Kidney (tissue), 14 donors: ENCODE data around the gene ZDHHC18. TPM values are rescaled to one million over a fixed set of nuclear protein-coding genes. Genes with fewer than 3 reads are reported as not detected.

Experiments used
- DNase-seq, 5 donors: peaks; one replicate each; pipeline ENCODE4 v3.0.0-alpha.2; 2013 to 2020
- FAIRE-seq: peaks from 2 replicates; lab custom pipeline; 2012; peaks lifted over from hg19 to GRCh38; lab: Jason Lieb, UNC
- H3K27ac ChIP-seq, 2 donors: one replicate each; pipeline ENCODE4 v1.7.0; 2013; ENCODE audit warnings: low read depth in 2 of 2, low read length in 2 of 2, inconsistent platforms in 1 of 2
- H3K27me3 ChIP-seq: one replicate; pipeline ENCODE4 v1.7.1; 2013; ENCODE audit warnings: low read length, inconsistent platforms; ENCODE audit not compliant: control insufficient read depth, insufficient read depth
- H3K36me3 ChIP-seq, 3 donors: one replicate each; pipeline versions ENCODE4 v1.7.0 to v1.7.1; 2013; ENCODE audit warnings: low read length in 3 of 3, control low read depth in 1 of 3, inconsistent platforms in 1 of 3; ENCODE audit not compliant: insufficient read depth in 3 of 3, control insufficient read depth in 2 of 3
- H3K4me1 ChIP-seq, 3 donors: one replicate each; pipeline versions ENCODE4 v1.7.0 to v1.7.1; 2013; ENCODE audit warnings: low read length in 3 of 3, inconsistent platforms in 1 of 3, low read depth in 1 of 3; ENCODE audit not compliant: control insufficient read depth in 2 of 3, insufficient read depth in 2 of 3
- H3K4me3 ChIP-seq, 3 donors: one replicate each; pipeline versions ENCODE4 v1.7.0 to v1.8.1; 2013; ENCODE audit warnings: low read length in 3 of 3, control low read depth in 1 of 3, inconsistent platforms in 1 of 3
- H3K9ac ChIP-seq, 3 donors: one replicate each; pipeline versions ENCODE4 v1.7.0 to v1.7.1; 2013; ENCODE audit warnings: low read length in 3 of 3, control low read depth in 1 of 3, inconsistent platforms in 1 of 3
- H3K9me3 ChIP-seq, 3 donors: one replicate each; pipeline versions ENCODE4 v1.7.0 to v1.7.1; 2013; ENCODE audit warnings: low read length in 3 of 3, control low read depth in 1 of 3, inconsistent platforms in 1 of 3; ENCODE audit not compliant: control insufficient read depth in 2 of 3, insufficient read depth in 1 of 3
- CTCF ChIP-seq: IDR thresholded peaks from 3 replicates; pipeline ENCODE4 v1.5.1; 2012; ENCODE audit warnings: mild to moderate bottlenecking, moderate library complexity, borderline replicate concordance; ENCODE audit not compliant: insufficient read depth; ENCODE audit errors: extremely low read depth
- intact Hi-C: fragments of 100-400 bp; cut with DNase I; formaldehyde crosslinking; loops from one replicate; pipeline ENCODE4 v1.11.1; 2022
- polyA plus RNA-seq: library from polyadenylated mRNA; stranded (reverse); fragments of 350-450 nt; fragmentation: Illumina TruSeq; extraction: RNeasy Lipid Tissue Mini Kit (QIAGEN cat#74804); gene quantifications from one replicate; pipeline ENCODE4 v1.2.3, GENCODE V29; 2014; ENCODE audit warnings: low read depth, low replicate concordance; ENCODE audit not compliant: insufficient read depth
- total RNA-seq: library from RNA; stranded (reverse); fragmentation: NEBNext Ultra II Directional; extraction: Animal tissue kit (Norgen Biotek cat#: 25700); gene quantifications from one replicate; pipeline ENCODE4 v1.2.1, GENCODE V29; 2021
- donor health status: control.
- donor health status: control.
- donor health status: control.
- donor health status: control.
- donor health status: control.
- donor health status: DM: yes; HTN: yes; CAD: no.
- donor health status: Normal renal cell carcinoma (clear cell type).

The ZDHHC18 gene
- total and polyA plus RNA-seq, 2 donors from 2014 or later, result 6.7 to 15.6 TPM

GRCh38 chr1:26882696-26883463 is 56.4 kb downstream of the ZDHHC18 start:
- Histone ChIP-seq H3K36me3 (peaks cover 15 to 62% (median 50%) of the 10 kb centered on the region in 3 donors), H3K9ac (no peak overlapping the region), H3K4me3 (no peak overlapping the region), H3K9me3 (no peaks in the 10 kb centered on the region), H3K4me1 (no peaks in the 10 kb centered on the region), H3K27ac (no peak overlapping the region), H3K27me3 (no peaks in the 10 kb centered on the region)
- TF ChIP-seq CTCF, result no peak
- DNase-seq (peak in 1 of 5 donors; percentile 19), FAIRE-seq (no peak)
- intact Hi-C loops, result loop anchor here (10.0 kb wide), 1 partner anchor 78 kb away; no protein-coding TSS in a partner anchor

GRCh38 chr1:26887125-26887524 is 60.6 kb downstream of the ZDHHC18 start:
- TF ChIP-seq CTCF, result peak; percentile 31
- Histone ChIP-seq H3K27ac (no peak overlapping the region), H3K36me3 (peaks cover 13 to 51% (median 37%) of the 10 kb centered on the region in 3 donors), H3K4me1 (peaks cover 3 to 14% (median 8%) of the 10 kb centered on the region in 3 donors), H3K9me3 (no peaks in the 10 kb centered on the region), H3K27me3 (no peaks in the 10 kb centered on the region), H3K4me3 (no peak overlapping the region), H3K9ac (no peak overlapping the region)
- intact Hi-C loops, result loop anchor here (10.0 kb wide), 1 partner anchor 82 kb away; no protein-coding TSS in a partner anchor
- peak in 2 of 5 donors; percentile 2 to 37 for DNase-seq
- no peak for FAIRE-seq

- H3K9me3 ChIP-seq, result no peaks in the 10 kb centered on the region
- no peak for TF ChIP-seq CTCF
- no peaks in the 10 kb centered on the region for H3K27me3 ChIP-seq
- no peak overlapping the region for H3K9ac ChIP-seq
- H3K27ac ChIP-seq, result no peak overlapping the region
- no peak overlapping the region for H3K4me3 ChIP-seq
- H3K4me1 ChIP-seq, result peaks cover 3 to 14% (median 8%) of the 10 kb centered on the region in 3 donors
- intact Hi-C loops, result loop anchor here (10.0 kb wide), 1 partner anchor 83 kb away; no protein-coding TSS in a partner anchor
- peaks cover 13 to 48% (median 33%) of the 10 kb centered on the region in 3 donors for H3K36me3 ChIP-seq
- FAIRE-seq (no peak), DNase-seq (no peak)
These were observed 61.7 kb downstream of the ZDHHC18 start for GRCh38 chr1:26888231-26888630.
